Nucleus accumbens (tissue), 56 donors: ENCODE results near the gene ERP29.
"Not testable (repeated sequence)": the region's sequence is repeated elsewhere in the genome, so short reads cannot be mapped to it uniquely, and the experiment has no call there.

Experiments
- DNase-seq, 56 donors: peaks; one replicate each; lab custom pipeline; 2025; lab: John Stamatoyannopoulos, UW

ERP29 gene

GRCh38 chr12:112000820-112001219, 12.4 kb upstream of the ERP29 start:
- DNase-seq: no peak

GRCh38 chr12:112001576-112001975, 11.7 kb upstream of the ERP29 start:
- no peak for DNase-seq

GRCh38 chr12:112004041-112004440, 9.2 kb upstream of the ERP29 start:
- DNase-seq: no peak

GRCh38 chr12:112005419-112006395, 7.5 kb upstream of the ERP29 start:
- DNase-seq: no peak

GRCh38 chr12:112007945-112008344, 5.3 kb upstream of the ERP29 start:
- DNase-seq: no peak

GRCh38 chr12:112008918-112009317, 4.3 kb upstream of the ERP29 start:
- no peak for DNase-seq

- not testable (repeated sequence) for DNase-seq
Observed at GRCh38 chr12:112009596-112009995, 3.6 kb upstream of the ERP29 start.

- DNase-seq: peak in 1 of 56 donors; percentile 0
Observed at GRCh38 chr12:112010415-112011344, 2.5 kb upstream of the ERP29 start.

GRCh38 chr12:112011685-112012084, 1.5 kb upstream of the ERP29 start:
- no peak for DNase-seq

- peak in 51 of 56 donors; percentile 16 to 83 (median 63) for DNase-seq
Observed at GRCh38 chr12:112013601-112014402, 576 bp downstream of the ERP29 start.

GRCh38 chr12:112015938-112016337, 2.7 kb downstream of the ERP29 start:
- no peak for DNase-seq

- DNase-seq: no peak
Observed at GRCh38 chr12:112017041-112017440, 3.8 kb downstream of the ERP29 start.

GRCh38 chr12:112018571-112019237, 5.5 kb downstream of the ERP29 start:
- no peak for DNase-seq

GRCh38 chr12:112020947-112021457, 7.8 kb downstream of the ERP29 start:
- DNase-seq: no peak

- DNase-seq: no peak
Observed at GRCh38 chr12:112022241-112023016, 9.2 kb downstream of the ERP29 start.

GRCh38 chr12:112023759-112024396, 10.7 kb downstream of the ERP29 start:
- DNase-seq: no peak

GRCh38 chr12:112025808-112026375, 12.7 kb downstream of the ERP29 start:
- no peak for DNase-seq

GRCh38 chr12:112029301-112029700, 16.1 kb downstream of the ERP29 start:
- DNase-seq: no peak
